Measurements from ENCODE around the gene BRIP1.
"Not testable (repeated sequence)": the region's sequence is repeated elsewhere in the genome, so short reads cannot be mapped to it uniquely, and the experiment has no call there.

The BRIP1 gene

DNA sequence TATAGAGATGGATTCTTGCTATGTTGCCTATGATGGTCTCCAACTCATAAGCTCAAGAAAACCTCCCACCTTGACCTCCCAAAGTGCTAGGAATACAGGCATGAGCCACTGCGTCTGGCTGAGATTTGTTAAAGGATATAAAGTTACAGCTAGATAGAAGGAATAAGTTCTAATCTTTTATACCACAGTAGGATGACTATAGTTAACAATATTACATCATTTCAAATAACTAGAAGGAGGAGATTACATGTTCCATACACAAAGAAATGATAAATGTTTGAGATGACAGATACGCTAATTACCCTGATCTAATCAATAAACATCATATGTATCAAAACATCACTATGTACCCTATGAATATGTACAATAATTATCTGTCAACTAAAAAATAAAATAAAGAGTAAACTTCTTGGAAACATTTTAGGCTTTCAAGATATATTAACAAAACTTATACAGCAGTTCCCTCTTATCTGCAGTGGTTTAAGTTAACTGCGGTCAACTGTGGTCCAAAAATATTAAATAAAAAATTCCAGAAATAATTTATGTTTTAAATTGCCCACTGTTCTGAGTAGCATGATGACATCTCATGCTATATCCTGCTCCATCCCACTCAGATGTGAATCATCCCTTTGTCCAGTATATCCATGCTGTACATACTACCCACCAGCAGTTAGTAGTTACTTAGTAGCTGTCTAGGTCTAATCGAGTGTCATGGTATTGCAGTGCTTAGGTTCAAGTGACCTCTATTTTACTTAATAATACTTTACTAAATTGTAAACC lies 143.1 kb downstream of the BRIP1 start:
- H3K27ac ChIP-seq (ENCODE audit: extremely low read depth, low read depth, low read length) = no peak overlapping the region
- H3K9me3 ChIP-seq (ENCODE audit: control insufficient read depth, insufficient read depth, low read depth, low read length) = no peaks in the 10 kb centered on the region; the same call in 1 of the 2 replicates
- ChIA-PET POLR2A (interaction anchor here (0.6 kb wide), 1 partner anchor 120 kb away, joined by 5 read pairs; no protein-coding TSS in a partner anchor), CTCF (no interaction called here)
- H3K4me1 ChIP-seq (ENCODE audit: control insufficient read depth, insufficient read depth, low read length) = no peaks in the 10 kb centered on the region
- TF ChIP-seq ZNF248 (tag by site-specific recombination; IDR thresholded peaks at IDR 0.05) (no peak), ZSCAN23 (tag by site-specific recombination; IDR thresholded peaks at IDR 0.05) (no peak), ZNF791 (tag by site-specific recombination; IDR thresholded peaks at IDR 0.05) (no peak), ZNF544 (tag by site-specific recombination; IDR thresholded peaks at IDR 0.05) (no peak)
- peaks cover 13 to 15% of the 10 kb centered on the region in 2 experiments for H3K36me3 ChIP-seq (ENCODE audit: control insufficient read depth in 2 of 2, insufficient read depth in 1 of 2, low read length in 2 of 2)
- H3K4me3 ChIP-seq (ENCODE audit: low read depth, low read length) = no peak overlapping the region

DNA sequence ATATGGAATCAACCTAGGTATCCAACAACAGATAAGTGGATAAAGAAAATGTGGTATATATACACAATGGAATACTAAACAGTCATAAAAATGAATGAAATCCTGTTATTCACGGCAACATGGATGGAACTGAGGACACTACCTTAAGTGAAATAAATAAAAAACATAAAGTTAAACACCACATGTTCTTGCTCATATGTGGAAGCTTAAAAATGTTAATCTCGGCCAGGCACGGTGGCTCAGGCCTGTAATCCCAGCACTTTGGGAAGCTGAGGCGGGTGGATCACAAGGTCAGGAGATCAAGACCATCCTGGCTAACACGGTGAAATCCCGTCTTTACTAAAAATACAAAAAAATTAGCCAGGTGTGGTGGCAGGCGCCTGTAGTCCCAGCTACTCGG lies 144.1 kb downstream of the BRIP1 start:
- H3K27ac ChIP-seq (ENCODE audit: extremely low read depth, low read depth, low read length); H3K4me3 ChIP-seq (ENCODE audit: low read depth, low read length); H3K4me1 ChIP-seq (ENCODE audit: control insufficient read depth, insufficient read depth, low read length); POLR2A ChIA-PET; CTCF ChIA-PET; H3K9me3 ChIP-seq (ENCODE audit: control insufficient read depth, insufficient read depth, low read depth, low read length): not testable (repeated sequence)
- H3K36me3 ChIP-seq (ENCODE audit: control insufficient read depth in 2 of 2, insufficient read depth in 1 of 2, low read length in 2 of 2) = peaks cover 18 to 22% of the 10 kb centered on the region in 2 experiments

DNA sequence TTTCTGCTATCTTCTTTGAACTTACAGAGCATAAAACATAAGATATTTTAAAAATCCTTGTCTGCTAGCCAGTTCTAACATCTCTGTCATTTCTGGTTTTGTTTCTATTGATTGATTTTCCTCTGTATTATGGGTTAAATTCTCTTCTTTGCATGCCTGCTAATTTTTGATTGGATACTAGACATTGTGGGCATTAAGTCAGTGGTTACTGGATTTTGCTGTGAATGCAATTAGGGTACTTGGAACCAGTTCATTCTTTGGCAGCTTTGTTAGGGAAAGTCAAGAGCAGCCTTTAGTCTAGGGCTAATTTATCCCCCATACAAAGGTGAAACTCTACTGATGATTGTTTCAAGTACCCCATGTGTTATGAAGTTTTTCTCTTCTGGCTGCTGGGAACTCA lies 145.3 kb downstream of the BRIP1 start:
- Histone ChIP-seq H3K4me1 (ENCODE audit: control insufficient read depth, insufficient read depth, low read length) (no peaks in the 10 kb centered on the region), H3K4me3 (ENCODE audit: low read depth, low read length) (no peak overlapping the region), H3K9me3 (ENCODE audit: control insufficient read depth, insufficient read depth, low read depth, low read length) (no peaks in the 10 kb centered on the region; the same call in 1 of the 2 replicates), H3K27ac (ENCODE audit: extremely low read depth, low read depth, low read length) (no peak overlapping the region), H3K36me3 (ENCODE audit: control insufficient read depth in 2 of 2, insufficient read depth in 1 of 2, low read length in 2 of 2) (peaks cover 19 to 30% of the 10 kb centered on the region in 2 experiments)
- TF ChIP-seq ZNF747 (tag by site-specific recombination; IDR thresholded peaks at IDR 0.05) (no peak), EGR2 (tag by site-specific recombination; IDR thresholded peaks at IDR 0.05; ENCODE audit: low read depth) (no peak), SP2 (tag by site-specific recombination; IDR thresholded peaks at IDR 0.05) (no peak), TRIM28 (IDR thresholded peaks at IDR 0.05; ENCODE audit: borderline replicate concordance, low read length) (no peak), ZNF404 (tag by site-specific recombination; IDR thresholded peaks at IDR 0.05) (no peak), ZNF133 (tag by site-specific recombination; IDR thresholded peaks at IDR 0.05) (no peak), ZNF701 (tag by site-specific recombination; IDR thresholded peaks at IDR 0.05) (no peak)
- TF ChIP-seq, protein P1, sequence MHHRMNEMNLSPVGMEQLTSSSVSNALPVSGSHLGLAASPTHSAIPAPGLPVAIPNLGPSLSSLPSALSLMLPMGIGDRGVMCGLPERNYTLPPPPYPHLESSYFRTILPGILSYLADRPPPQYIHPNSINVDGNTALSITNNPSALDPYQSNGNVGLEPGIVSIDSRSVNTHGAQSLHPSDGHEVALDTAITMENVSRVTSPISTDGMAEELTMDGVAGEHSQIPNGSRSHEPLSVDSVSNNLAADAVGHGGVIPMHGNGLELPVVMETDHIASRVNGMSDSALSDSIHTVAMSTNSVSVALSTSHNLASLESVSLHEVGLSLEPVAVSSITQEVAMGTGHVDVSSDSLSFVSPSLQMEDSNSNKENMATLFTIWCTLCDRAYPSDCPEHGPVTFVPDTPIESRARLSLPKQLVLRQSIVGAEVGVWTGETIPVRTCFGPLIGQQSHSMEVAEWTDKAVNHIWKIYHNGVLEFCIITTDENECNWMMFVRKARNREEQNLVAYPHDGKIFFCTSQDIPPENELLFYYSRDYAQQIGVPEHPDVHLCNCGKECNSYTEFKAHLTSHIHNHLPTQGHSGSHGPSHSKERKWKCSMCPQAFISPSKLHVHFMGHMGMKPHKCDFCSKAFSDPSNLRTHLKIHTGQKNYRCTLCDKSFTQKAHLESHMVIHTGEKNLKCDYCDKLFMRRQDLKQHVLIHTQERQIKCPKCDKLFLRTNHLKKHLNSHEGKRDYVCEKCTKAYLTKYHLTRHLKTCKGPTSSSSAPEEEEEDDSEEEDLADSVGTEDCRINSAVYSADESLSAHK (tag by site-specific recombination; IDR thresholded peaks at IDR 0.05) = 0 out of 2 replicates have a peak, but pooled peaks have one; percentile 32
- TF ChIP-seq, protein P2, sequence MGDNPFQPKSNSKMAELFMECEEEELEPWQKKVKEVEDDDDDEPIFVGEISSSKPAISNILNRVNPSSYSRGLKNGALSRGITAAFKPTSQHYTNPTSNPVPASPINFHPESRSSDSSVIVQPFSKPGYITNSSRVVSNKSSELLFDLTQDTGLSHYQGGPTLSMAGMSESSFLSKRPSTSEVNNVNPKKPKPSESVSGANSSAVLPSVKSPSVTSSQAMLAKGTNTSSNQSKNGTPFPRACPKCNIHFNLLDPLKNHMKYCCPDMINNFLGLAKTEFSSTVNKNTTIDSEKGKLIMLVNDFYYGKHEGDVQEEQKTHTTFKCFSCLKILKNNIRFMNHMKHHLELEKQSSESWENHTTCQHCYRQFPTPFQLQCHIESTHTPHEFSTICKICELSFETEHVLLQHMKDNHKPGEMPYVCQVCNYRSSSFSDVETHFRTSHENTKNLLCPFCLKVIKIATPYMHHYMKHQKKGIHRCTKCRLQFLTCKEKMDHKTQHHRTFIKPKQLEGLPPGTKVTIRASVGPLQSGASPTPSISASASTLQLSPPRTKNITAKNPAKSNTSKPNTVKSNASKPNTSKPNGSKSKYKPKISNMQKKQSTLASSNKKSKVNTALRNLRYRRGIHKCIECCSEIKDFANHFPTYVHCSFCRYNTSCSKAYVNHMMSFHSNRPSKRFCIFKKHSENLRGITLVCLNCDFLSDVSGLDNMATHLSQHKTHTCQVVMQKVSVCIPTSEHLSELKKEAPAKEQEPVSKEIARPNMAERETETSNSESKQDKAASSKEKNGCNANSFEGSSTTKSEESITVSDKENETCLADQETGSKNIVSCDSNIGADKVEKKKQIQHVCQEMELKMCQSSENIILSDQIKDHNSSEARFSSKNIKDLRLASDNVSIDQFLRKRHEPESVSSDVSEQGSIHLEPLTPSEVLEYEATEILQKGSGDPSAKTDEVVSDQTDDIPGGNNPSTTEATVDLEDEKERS (tag by site-specific recombination; IDR thresholded peaks at IDR 0.05) = no peak
- TF ChIP-seq, protein P3, sequence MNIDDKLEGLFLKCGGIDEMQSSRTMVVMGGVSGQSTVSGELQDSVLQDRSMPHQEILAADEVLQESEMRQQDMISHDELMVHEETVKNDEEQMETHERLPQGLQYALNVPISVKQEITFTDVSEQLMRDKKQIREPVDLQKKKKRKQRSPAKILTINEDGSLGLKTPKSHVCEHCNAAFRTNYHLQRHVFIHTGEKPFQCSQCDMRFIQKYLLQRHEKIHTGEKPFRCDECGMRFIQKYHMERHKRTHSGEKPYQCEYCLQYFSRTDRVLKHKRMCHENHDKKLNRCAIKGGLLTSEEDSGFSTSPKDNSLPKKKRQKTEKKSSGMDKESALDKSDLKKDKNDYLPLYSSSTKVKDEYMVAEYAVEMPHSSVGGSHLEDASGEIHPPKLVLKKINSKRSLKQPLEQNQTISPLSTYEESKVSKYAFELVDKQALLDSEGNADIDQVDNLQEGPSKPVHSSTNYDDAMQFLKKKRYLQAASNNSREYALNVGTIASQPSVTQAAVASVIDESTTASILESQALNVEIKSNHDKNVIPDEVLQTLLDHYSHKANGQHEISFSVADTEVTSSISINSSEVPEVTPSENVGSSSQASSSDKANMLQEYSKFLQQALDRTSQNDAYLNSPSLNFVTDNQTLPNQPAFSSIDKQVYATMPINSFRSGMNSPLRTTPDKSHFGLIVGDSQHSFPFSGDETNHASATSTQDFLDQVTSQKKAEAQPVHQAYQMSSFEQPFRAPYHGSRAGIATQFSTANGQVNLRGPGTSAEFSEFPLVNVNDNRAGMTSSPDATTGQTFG (tag by site-specific recombination; IDR thresholded peaks at IDR 0.05; ENCODE audit: borderline replicate concordance) = no peak
- TF ChIP-seq, protein P4, sequence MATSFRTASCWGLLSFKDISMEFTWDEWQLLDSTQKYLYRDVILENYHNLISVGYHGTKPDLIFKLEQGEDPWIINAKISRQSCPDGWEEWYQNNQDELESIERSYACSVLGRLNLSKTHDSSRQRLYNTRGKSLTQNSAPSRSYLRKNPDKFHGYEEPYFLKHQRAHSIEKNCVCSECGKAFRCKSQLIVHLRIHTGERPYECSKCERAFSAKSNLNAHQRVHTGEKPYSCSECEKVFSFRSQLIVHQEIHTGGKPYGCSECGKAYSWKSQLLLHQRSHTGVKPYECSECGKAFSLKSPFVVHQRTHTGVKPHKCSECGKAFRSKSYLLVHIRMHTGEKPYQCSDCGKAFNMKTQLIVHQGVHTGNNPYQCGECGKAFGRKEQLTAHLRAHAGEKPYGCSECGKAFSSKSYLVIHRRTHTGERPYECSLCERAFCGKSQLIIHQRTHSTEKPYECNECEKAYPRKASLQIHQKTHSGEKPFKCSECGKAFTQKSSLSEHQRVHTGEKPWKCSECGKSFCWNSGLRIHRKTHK (tag by site-specific recombination; IDR thresholded peaks at IDR 0.05) = peak; percentile 89
- ChIA-PET CTCF (interaction anchor here (0.7 to 0.9 kb wide), 2 partner anchors 17 to 119 kb away, joined by 3 read pairs; no protein-coding TSS in a partner anchor), POLR2A (no interaction called here)
